SK-N-MC (cell line): Measurements from ENCODE around the gene SENP5.

Experiments used
- EZH2 ChIP-seq: fragments of 200-600 bp; sonication (generic); IDR thresholded peaks from one replicate; pipeline ENCODE4 v1.6.1; 2017; ENCODE audit warnings: antibody characterized with exemption
- POLR2AphosphoS5 ChIP-seq: IDR thresholded peaks from 2 replicates; pipeline ENCODE4 v1.6.1; 2012; ENCODE audit warnings: mild to moderate bottlenecking, low read depth, low read length, borderline replicate concordance

GRCh38 chr3:196867155-196867506, 589 bp upstream of the SENP5 start:
- TF ChIP-seq POLR2AphosphoS5: no peak
- TF ChIP-seq EZH2: no peak
